NCI-H82 treated with DMSO at 0.1 percent for 48 hours (cell line): Measurements from ENCODE around the gene C20orf96.
"Not testable (repeated sequence)": the region's sequence is repeated elsewhere in the genome, so short reads cannot be mapped to it uniquely, and the experiment has no call there.

Source experiments
- DNase-seq: peaks from one replicate; lab custom pipeline; 2025; ENCODE audit not compliant: unreplicated experiment; lab: John Stamatoyannopoulos, UW

The C20orf96 gene

DNA sequence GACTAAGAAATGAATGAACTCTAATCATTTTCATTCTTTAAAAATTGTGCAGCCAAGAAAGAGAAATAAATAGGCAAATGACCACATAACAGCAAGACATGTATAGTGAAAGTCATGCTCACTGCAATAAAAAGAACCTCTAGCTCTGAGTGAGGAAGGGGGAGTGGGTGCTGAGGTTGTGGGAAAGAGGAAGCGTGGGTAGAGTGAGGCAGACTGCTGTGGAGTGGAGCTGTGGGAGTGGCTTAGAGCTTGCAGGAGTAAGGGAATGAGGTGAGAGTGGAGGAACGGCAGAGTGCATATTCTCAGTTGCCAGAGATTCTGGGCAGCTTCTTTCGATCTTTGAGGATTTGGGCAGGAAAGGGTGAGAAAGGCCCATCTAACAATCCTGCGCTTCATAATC lies 53.1 kb downstream of the C20orf96 start:
- no peak for DNase-seq

- DNase-seq, result no peak
Observed at GRCh38 chr20:235891-236290, 54.7 kb downstream of the C20orf96 start.

GRCh38 chr20:227439-228105 lies 63.0 kb downstream of the C20orf96 start:
- DNase-seq, result no peak

- no peak for DNase-seq
Observed at GRCh38 chr20:226958-227357, 63.6 kb downstream of the C20orf96 start, which contains the start of gene DEFB129. Gene DEFB129, plus strand, starts transcription at chr20:227258. Its CDS starts 31 bp downstream, at chr20:227289.

GRCh38 chr20:225879-226278 lies 64.7 kb downstream of the C20orf96 start:
- not testable (repeated sequence) for DNase-seq

- no peak for DNase-seq
Observed at GRCh38 chr20:221258-221830, 69.2 kb downstream of the C20orf96 start.
